Measurements from ENCODE around the gene RNU1-1.
"Not testable (repeated sequence)": the region's sequence is repeated elsewhere in the genome, so short reads cannot be mapped to it uniquely, and the experiment has no call there.

Gene RNU1-1

GRCh38 chr1:16521679-16522078 is 7.6 kb upstream of the RNU1-1 start:
- DNase-seq (ENCODE audit: low read depth in 2 of 2), result not testable (repeated sequence)

- no peak for DNase-seq (ENCODE audit: low read depth in 2 of 2)
Measured at GRCh38 chr1:16521288-16521583, 7.2 kb upstream of the RNU1-1 start.

- DNase-seq (ENCODE audit: low read depth in 2 of 2), result not testable (repeated sequence)
Measured at GRCh38 chr1:16520435-16521287, 6.6 kb upstream of the RNU1-1 start.

- DNase-seq (ENCODE audit: low read depth in 2 of 2), result not testable (repeated sequence)
Measured at GRCh38 chr1:16519255-16519951, 5.3 kb upstream of the RNU1-1 start.

GRCh38 chr1:16518913-16519254 is 4.8 kb upstream of the RNU1-1 start:
- DNase-seq (ENCODE audit: low read depth in 2 of 2), result not testable (repeated sequence)

GRCh38 chr1:16516694-16517410 is 2.8 kb upstream of the RNU1-1 start:
- DNase-seq (ENCODE audit: low read depth in 2 of 2), result not testable (repeated sequence)

- DNase-seq (ENCODE audit: low read depth in 2 of 2), result peak; percentile 93 to 94
Measured at GRCh38 chr1:16513412-16514106, 526 bp downstream of the RNU1-1 start.

- not testable (repeated sequence) for DNase-seq (ENCODE audit: low read depth in 2 of 2)
Measured at GRCh38 chr1:16512624-16513411, 1.3 kb downstream of the RNU1-1 start.

GRCh38 chr1:16511926-16512325 is 2.2 kb downstream of the RNU1-1 start:
- DNase-seq (ENCODE audit: low read depth in 2 of 2), result not testable (repeated sequence)

- not testable (repeated sequence) for DNase-seq (ENCODE audit: low read depth in 2 of 2)
Measured at GRCh38 chr1:16508861-16509445, 5.1 kb downstream of the RNU1-1 start.

- DNase-seq (ENCODE audit: low read depth in 2 of 2), result not testable (repeated sequence)
Measured at GRCh38 chr1:16506364-16507136, 7.5 kb downstream of the RNU1-1 start.

GRCh38 chr1:16505870-16506269 is 8.2 kb downstream of the RNU1-1 start:
- DNase-seq (ENCODE audit: low read depth in 2 of 2), result not testable (repeated sequence)

- no peak for DNase-seq (ENCODE audit: low read depth in 2 of 2)
Measured at GRCh38 chr1:16503494-16503893, 10.6 kb downstream of the RNU1-1 start.

GRCh38 chr1:16501446-16501845 is 12.6 kb downstream of the RNU1-1 start:
- DNase-seq (ENCODE audit: low read depth in 2 of 2), result not testable (repeated sequence)

- DNase-seq (ENCODE audit: low read depth in 2 of 2), result not testable (repeated sequence)
Measured at GRCh38 chr1:16500975-16501374, 13.1 kb downstream of the RNU1-1 start.

GRCh38 chr1:16500466-16500865 is 13.6 kb downstream of the RNU1-1 start:
- DNase-seq (ENCODE audit: low read depth in 2 of 2), result not testable (repeated sequence)

- peak; percentile 78 to 79 for DNase-seq (ENCODE audit: low read depth in 2 of 2)
Measured at GRCh38 chr1:16498573-16499413, 15.3 kb downstream of the RNU1-1 start.

GRCh38 chr1:16498047-16498446 is 16.0 kb downstream of the RNU1-1 start:
- not testable (repeated sequence) for DNase-seq (ENCODE audit: low read depth in 2 of 2)

- DNase-seq (ENCODE audit: low read depth in 2 of 2), result not testable (repeated sequence)
Measured at GRCh38 chr1:16497474-16497904, 16.6 kb downstream of the RNU1-1 start.
